ENCODE data around the gene DCLK3. TPM values are rescaled to one million over a fixed set of nuclear protein-coding genes. Genes with fewer than 3 reads are reported as not detected.

The DCLK3 gene
- total RNA-seq, 1 donor from 2014 or later, result not detected

- no peak overlapping the region for H3K27ac ChIP-seq
- no peaks in the 10 kb centered on the region for H3K4me1 ChIP-seq
- no peaks in the 10 kb centered on the region for H3K27me3 ChIP-seq
- H3K9me3 ChIP-seq, result no peaks in the 10 kb centered on the region
- intact Hi-C loops (cut with DNase I), result loop anchor here (10.0 kb wide), 1 partner anchor 754 kb away; no protein-coding TSS in a partner anchor
- H3K4me3 ChIP-seq, result no peak overlapping the region
- TF ChIP-seq, protein P1, sequence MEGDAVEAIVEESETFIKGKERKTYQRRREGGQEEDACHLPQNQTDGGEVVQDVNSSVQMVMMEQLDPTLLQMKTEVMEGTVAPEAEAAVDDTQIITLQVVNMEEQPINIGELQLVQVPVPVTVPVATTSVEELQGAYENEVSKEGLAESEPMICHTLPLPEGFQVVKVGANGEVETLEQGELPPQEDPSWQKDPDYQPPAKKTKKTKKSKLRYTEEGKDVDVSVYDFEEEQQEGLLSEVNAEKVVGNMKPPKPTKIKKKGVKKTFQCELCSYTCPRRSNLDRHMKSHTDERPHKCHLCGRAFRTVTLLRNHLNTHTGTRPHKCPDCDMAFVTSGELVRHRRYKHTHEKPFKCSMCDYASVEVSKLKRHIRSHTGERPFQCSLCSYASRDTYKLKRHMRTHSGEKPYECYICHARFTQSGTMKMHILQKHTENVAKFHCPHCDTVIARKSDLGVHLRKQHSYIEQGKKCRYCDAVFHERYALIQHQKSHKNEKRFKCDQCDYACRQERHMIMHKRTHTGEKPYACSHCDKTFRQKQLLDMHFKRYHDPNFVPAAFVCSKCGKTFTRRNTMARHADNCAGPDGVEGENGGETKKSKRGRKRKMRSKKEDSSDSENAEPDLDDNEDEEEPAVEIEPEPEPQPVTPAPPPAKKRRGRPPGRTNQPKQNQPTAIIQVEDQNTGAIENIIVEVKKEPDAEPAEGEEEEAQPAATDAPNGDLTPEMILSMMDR (IDR thresholded peaks at IDR 0.05), result no peak
- H3K36me3 ChIP-seq, result no peaks in the 10 kb centered on the region
- DNase-seq (no peak), ATAC-seq (no peak)
Observed at GRCh38 chr3:36709281-36709680, 55.1 kb downstream of the DCLK3 start.

- no peak for DNase-seq
- intact Hi-C loops (cut with DNase I), result loop anchor here (10.0 kb wide), 1 partner anchor 753 kb away; no protein-coding TSS in a partner anchor
- no peaks in the 10 kb centered on the region for H3K4me1 ChIP-seq
- H3K36me3 ChIP-seq, result no peaks in the 10 kb centered on the region
- TF ChIP-seq, protein P1 (IDR thresholded peaks at IDR 0.05), result no peak
- ATAC-seq, result peak; percentile 67
- H3K9me3 ChIP-seq, result no peaks in the 10 kb centered on the region
- H3K27ac ChIP-seq, result no peak overlapping the region
- H3K4me3 ChIP-seq, result no peak overlapping the region
- H3K27me3 ChIP-seq, result no peaks in the 10 kb centered on the region
Observed at GRCh38 chr3:36707623-36708409, 56.5 kb downstream of the DCLK3 start.

- TF ChIP-seq, protein P1 (IDR thresholded peaks at IDR 0.05), result no peak
- intact Hi-C loops (cut with DNase I), result loop anchor here (10.0 kb wide), 1 partner anchor 750 kb away; no protein-coding TSS in a partner anchor
- no peak overlapping the region for H3K4me3 ChIP-seq
Observed at GRCh38 chr3:36705015-36705414, 59.3 kb downstream of the DCLK3 start.

DNA sequence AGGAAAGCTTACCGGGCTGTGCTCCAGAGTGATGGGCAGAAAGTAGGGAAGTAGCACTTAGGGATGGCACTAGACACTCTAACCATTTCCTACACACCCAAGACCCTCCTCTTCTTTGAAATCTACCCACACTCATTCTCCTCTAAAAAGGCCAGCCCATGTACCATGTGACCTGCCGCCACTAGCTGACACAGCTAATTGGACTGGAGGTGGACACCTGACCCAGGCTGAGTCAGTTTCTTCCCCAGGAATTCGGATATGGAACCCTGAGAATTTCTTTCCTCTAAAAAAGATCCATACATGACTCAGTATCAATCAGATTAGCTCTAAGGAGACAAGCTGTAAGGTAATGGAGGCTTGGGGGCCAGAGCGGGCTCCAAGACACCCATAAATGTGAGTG lies 60.1 kb downstream of the DCLK3 start:
- DNase-seq (no peak), ATAC-seq (no peak)
- no peaks in the 10 kb centered on the region for H3K36me3 ChIP-seq
- H3K27ac ChIP-seq, result no peak overlapping the region
- TF ChIP-seq, protein P1 (IDR thresholded peaks at IDR 0.05), result no peak
- H3K9me3 ChIP-seq, result no peaks in the 10 kb centered on the region
- no peaks in the 10 kb centered on the region for H3K27me3 ChIP-seq
- H3K4me3 ChIP-seq, result no peak overlapping the region
- intact Hi-C loops (cut with DNase I), result loop anchor here (10.0 kb wide), 1 partner anchor 749 kb away; no protein-coding TSS in a partner anchor
- no peaks in the 10 kb centered on the region for H3K4me1 ChIP-seq

More at GRCh38 chr3:36705015-36705414, 59.3 kb downstream of the DCLK3 start:
- Histone ChIP-seq H3K4me1 (no peaks in the 10 kb centered on the region), H3K27me3 (no peaks in the 10 kb centered on the region), H3K27ac (no peak overlapping the region), H3K36me3 (no peaks in the 10 kb centered on the region), H3K9me3 (no peaks in the 10 kb centered on the region)
- no peak for ATAC-seq
- DNase-seq, result no peak

GRCh38 chr3:36701249-36701572 lies 63.1 kb downstream of the DCLK3 start:
- H3K4me3 ChIP-seq, result no peak overlapping the region
- DNase-seq (no peak), ATAC-seq (no peak)
- intact Hi-C loops (cut with DNase I), result loop anchor here (10.0 kb wide), 1 partner anchor 746 kb away; no protein-coding TSS in a partner anchor
- H3K4me1 ChIP-seq, result no peaks in the 10 kb centered on the region
- TF ChIP-seq, protein P1 (IDR thresholded peaks at IDR 0.05), result no peak
- no peak overlapping the region for H3K27ac ChIP-seq
- no peaks in the 10 kb centered on the region for H3K9me3 ChIP-seq
- no peaks in the 10 kb centered on the region for H3K36me3 ChIP-seq
- H3K27me3 ChIP-seq, result no peaks in the 10 kb centered on the region

Measured in upper lobe of right lung (tissue), 1 donor.